DND-41 (cell line): ENCODE data around the gene RAPGEF1.

Experiments
- CTCF ChIP-seq: IDR thresholded peaks from 2 replicates; pipeline ENCODE4 v1.5.1; 2012; ENCODE audit warnings: borderline replicate concordance, low read length, moderate library complexity, mild to moderate bottlenecking; ENCODE audit not compliant: poor library complexity, severe bottlenecking; ENCODE audit errors: extremely low read depth
- EZH2 ChIP-seq: IDR thresholded peaks from 3 replicates; pipeline ENCODE4 v1.6.1; 2012; ENCODE audit warnings: borderline replicate concordance, low read depth, mild to moderate bottlenecking, moderate library complexity, low read length, inconsistent platforms; ENCODE audit not compliant: severe bottlenecking

- TF ChIP-seq CTCF: no peak
- no peak for TF ChIP-seq EZH2
Measured at GRCh38 chr9:131616983-131617604, 122.8 kb downstream of the RAPGEF1 start.
